GM18867 (cell line): ENCODE measurements around the gene UTP4.
"Not testable (repeated sequence)": the region's sequence is repeated elsewhere in the genome, so short reads cannot be mapped to it uniquely, and the experiment has no call there.

Source experiments
- ATAC-seq: cut with Tn5 transposase; IDR thresholded peaks from one replicate; pipeline ENCODE4 v1.9.1; 2021; ENCODE audit warnings: mild to moderate bottlenecking, moderate library complexity; ENCODE audit not compliant: unreplicated experiment

UTP4 gene

DNA sequence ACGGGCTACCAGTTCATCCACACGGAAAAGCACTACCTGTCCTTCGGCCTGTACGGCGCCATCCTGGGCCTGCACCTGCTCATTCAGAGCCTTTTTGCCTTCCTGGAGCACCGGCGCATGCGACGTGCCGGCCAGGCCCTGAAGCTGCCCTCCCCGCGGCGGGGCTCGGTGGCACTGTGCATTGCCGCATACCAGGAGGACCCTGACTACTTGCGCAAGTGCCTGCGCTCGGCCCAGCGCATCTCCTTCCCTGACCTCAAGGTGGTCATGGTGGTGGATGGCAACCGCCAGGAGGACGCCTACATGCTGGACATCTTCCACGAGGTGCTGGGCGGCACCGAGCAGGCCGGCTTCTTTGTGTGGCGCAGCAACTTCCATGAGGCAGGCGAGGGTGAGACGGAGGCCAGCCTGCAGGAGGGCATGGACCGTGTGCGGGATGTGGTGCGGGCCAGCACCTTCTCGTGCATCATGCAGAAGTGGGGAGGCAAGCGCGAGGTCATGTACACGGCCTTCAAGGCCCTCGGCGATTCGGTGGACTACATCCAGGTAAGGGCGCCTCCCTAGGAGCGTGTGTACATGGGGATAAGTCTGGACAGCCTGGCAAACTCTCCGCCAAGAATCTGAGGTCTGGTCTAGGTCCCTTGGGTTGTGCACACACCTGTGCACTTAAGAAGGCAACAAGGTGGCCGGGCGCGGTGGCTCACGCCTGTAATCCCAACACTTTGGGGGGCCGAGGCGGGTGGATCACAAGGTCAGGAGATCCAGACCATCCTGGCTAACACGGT, 22.8 kb upstream of the UTP4 start:
- ATAC-seq = no peak

DNA sequence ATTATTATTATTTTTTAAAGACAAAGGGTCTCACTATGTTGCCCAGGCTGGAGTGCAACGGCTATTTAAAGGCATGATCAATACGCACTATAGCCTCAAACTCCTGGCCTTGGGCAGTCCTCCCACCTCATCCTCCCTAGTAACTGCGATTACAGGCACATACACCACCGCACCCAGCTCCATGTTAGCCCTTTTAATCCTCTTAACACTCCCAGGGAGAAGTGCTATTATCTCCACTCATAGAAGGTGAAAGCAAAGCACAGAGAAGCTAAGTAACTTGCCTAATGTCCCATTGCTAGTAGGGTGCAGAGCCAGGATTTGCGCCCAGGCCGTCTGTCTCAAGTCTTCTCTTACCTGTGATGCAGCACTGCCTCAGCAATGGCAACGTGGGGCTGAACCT, 22.0 kb upstream of the UTP4 start:
- no peak for ATAC-seq

DNA sequence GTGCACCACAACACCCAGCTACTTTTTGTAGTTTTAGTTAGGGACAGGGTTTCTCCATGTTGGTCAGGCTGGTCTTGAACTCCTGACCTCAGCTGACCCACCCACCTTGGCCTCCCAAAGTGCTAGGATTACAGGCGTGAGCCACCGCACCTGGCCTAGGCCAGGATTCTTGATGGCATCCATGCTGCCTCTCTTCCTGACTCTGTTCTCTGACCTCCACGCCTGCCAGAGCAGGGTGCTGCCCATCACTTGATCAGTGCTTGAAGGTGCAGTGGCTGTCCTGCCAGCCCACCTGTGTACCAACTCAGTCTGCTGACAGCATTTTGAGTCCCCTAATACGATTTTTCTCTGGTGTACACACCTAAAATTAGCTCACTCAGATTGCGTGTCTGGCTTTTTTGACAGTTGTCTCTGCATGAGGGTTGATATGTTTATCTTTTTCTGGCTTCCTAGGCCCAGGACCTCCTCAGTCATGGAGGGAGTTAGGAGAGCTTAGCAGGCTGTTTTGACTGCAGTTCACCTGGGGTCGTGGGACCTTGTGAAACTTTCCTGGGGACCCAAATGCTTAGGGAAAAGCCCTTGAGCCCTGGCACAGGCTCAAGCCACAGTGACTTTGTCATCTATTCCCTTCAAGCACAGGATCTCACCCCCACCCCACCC, 21.1 kb upstream of the UTP4 start:
- no peak for ATAC-seq

DNA sequence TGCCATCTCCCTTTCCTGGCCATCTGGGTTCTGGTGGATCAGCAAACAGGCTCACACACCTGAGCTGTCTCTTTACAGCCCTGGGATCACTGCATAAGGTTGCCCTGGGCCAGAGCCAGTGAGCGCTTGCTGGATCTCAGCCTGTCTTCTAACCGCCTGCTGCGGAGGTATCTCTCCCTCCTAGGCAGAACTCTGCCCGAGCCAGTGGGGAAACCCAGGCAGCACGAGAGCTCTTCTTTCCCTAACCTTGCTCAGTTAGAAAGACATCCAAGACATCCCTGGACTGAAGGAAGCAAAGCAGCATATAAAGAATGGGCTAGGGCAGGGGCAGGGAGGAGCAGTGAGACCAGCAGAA, 20.6 kb upstream of the UTP4 start:
- no peak for ATAC-seq

DNA sequence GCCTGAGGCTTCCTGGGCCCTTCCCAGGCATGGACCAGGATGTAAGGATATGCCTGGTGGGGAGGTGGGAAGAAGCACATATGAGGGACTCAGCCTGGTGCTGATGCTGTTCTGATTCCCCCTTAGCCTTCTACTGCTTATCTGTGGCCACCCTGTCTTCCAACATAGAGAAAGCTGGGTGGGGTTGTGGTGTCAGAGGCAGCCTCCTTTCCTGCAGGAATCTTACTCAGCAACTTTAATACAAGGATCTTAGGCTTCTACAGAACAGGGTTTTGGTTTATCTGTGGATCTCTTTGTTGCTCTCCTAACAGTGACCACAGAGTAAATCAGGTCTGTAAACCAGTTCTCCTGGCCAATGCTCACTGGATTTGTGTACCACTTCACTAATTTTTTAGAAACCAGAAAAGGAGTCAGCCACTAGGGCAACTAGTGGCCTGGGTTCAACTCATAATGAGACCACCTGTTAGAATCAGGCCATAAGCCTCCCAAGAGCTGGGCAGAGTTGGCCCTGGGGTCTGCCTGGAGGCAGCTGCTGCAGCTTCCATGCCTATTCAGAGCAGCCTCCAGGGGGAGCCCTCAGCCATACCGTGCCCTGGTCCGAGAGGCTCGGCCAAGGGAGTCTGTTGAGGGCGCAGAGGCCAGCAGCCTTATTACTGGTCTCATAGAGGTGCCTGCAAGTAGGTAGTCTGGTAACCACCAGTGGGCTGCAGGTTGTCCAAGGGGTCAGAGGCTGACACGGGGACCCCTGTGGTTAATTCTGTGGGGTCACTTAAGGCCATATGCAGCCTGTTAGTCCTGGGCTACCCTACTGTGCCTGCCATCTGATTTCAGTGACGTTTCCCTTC, 19.9 kb upstream of the UTP4 start:
- peak; percentile 54 for ATAC-seq

DNA sequence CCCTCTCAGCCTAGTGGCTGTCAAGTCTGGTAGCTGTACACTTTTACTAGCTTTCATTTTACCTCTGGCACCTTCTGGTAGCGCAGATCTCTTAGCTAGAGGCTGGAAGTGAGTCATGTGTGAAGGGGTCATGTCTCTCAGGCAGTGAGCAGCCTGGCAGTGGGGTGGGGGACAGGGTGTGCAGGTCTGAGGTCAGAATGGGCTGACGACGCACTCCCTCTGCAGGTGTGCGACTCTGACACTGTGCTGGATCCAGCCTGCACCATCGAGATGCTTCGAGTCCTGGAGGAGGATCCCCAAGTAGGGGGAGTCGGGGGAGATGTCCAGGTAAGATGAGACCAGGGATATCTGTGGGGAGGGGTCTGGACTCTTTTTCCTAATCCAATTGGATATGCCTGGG, 19.2 kb upstream of the UTP4 start:
- no peak for ATAC-seq

DNA sequence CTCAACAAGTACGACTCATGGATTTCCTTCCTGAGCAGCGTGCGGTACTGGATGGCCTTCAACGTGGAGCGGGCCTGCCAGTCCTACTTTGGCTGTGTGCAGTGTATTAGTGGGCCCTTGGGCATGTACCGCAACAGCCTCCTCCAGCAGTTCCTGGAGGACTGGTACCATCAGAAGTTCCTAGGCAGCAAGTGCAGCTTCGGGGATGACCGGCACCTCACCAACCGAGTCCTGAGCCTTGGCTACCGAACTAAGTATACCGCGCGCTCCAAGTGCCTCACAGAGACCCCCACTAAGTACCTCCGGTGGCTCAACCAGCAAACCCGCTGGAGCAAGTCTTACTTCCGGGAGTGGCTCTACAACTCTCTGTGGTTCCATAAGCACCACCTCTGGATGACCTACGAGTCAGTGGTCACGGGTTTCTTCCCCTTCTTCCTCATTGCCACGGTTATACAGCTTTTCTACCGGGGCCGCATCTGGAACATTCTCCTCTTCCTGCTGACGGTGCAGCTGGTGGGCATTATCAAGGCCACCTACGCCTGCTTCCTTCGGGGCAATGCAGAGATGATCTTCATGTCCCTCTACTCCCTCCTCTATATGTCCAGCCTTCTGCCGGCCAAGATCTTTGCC, 18.0 kb upstream of the UTP4 start:
- no peak for ATAC-seq

DNA sequence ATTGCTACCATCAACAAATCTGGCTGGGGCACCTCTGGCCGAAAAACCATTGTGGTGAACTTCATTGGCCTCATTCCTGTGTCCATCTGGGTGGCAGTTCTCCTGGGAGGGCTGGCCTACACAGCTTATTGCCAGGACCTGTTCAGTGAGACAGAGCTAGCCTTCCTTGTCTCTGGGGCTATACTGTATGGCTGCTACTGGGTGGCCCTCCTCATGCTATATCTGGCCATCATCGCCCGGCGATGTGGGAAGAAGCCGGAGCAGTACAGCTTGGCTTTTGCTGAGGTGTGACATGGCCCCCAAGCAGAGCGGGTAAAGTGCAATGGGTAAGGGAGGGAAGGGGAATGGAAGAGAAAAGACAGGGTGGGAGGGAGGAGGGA, 17.5 kb upstream of the UTP4 start:
- no peak for ATAC-seq

DNA sequence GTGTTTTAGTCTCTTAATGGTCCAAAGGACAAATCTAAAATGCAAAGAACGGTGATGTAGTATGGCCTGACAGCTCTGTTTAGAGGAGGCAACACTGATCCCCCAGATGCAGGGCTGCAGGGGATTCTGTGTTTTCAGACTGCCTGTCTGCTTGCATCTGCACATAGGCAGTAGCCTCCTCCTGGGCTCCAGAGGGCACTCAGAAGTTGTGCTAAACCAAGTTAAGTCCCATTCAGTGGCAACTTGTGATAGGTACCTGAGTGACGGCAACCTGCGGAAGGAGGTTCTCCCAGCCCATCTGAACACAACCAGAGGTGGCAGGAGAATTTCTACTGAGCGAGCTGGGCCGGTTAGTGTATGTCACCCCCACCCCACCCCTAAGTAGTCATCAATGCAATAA, 17.1 kb upstream of the UTP4 start:
- ATAC-seq = no peak

DNA sequence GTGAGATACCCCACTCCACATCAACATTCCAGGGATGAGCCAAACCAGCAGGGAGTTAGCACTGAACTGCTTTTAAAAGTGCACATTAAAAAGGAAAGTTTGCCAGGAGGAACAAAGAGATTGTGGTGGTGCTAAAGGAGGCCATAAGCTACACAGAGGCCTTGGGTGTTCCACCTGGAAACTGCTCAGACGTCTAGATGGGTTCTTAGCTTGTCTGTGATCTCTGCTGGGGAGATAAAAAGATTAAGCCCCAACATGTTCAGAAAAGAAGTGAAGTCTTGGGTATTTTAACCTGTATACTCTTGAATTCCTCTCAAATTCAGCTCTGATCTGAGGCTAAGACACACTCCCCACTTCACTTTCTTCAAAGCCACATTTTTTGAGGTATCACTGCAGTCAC, 16.6 kb upstream of the UTP4 start:
- ATAC-seq = no peak

DNA sequence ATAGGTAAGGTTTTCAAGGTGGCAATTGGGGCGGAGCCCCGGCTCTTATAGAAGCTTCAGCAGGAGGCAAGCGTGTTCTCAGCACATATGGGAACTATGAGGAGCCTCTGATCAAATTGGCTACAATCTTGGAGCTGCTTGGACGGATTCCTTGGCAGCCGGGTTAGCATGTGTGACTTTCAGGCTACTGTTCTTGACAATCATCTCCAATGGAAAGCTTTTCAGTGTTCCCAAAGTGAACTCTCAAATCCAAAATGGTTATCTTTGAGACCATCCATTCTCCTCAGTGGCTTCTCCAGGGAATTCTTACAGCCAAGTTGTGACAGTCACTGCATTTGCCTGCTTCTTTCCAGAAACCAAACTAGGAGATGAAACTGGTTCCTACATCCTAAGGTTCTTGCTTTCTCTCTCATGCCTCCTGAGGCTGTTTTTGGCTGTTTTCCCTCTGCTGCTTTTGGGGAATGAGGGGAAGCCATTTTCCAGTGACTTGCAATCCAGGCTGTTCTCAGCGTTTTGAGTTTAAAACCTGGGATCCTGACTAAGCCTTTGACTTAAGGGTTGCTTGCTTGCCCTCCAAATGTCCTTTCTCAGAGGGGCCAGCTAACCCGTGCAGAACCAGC, 16.1 kb upstream of the UTP4 start:
- no peak for ATAC-seq

DNA sequence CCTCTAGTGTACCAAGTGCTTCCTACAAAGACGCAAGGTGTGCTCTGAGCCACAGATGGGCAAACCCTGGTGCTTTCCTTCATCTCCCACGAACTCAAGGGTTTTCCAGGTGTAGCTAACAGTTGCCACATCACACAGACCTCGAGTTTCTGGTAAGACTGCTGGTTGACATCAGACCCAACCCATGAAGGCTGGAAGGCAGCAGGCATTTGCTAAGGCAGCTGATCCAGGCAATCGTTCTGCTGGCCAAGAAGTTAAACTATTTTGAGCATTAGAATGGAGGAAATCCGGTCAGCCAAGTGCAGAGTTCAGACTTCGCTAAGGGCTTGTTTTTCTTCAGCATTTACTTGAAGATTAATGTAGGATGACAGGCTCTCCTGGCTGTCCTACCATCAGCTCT, 15.5 kb upstream of the UTP4 start:
- no peak for ATAC-seq

DNA sequence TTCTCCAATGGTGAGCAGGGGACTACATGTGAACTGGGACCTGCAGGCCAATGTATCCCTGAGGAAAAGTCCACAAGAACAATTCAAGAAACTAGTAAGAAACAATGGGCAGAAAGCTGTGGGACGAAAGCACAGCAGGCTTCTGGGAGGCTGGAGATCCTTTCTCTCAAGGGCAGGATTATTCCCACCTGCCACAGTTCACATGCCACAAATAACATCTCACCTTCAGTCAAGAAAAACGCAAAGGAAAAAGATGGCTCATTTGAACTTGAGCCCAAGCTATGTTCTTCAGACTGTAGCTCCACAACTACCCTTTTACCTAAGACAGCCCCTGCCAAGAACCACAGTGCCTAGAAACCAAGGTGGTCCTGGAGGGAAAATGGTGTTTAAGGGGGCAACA, 14.0 kb upstream of the UTP4 start:
- ATAC-seq = no peak

DNA sequence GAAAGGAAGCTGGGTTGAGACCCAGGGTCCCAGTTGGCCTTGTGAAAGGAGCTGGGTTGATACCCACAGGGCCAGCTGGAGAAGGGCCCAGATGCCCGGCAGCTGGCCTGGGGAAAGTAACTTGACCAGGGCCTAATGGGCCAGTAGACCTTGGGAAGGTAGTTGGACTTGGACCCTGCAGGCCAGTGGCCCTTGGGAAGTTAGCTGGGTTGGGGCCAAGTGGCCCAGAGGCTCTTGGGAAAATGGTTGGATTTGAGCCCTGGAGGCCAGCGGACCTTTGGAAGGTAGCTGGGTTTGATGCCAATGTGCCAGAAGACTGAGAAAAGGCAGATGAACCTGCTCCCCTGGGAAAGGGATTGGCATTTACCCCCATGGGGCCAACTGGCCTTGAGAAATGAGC, 13.5 kb upstream of the UTP4 start:
- ATAC-seq = no peak

DNA sequence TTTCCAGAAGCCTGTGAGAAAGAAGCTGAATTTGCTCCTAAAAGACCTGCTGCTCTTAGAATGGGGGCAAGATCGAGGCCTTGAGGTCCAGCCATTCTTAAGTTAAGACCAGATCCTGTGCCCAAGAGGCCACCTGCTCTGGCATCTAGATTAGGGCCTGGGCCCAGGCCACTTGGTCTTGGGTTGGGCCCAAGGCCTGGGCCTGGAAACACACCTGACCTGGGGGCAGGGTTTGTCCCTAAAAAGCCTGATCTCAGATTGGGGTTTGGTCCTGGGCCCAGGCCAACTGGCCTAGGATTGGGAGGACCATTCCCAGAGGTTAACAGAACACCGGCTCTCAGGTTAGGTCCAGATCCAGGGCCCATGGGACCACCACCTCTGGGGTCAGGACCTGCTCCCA, 12.9 kb upstream of the UTP4 start:
- ATAC-seq = no peak

DNA sequence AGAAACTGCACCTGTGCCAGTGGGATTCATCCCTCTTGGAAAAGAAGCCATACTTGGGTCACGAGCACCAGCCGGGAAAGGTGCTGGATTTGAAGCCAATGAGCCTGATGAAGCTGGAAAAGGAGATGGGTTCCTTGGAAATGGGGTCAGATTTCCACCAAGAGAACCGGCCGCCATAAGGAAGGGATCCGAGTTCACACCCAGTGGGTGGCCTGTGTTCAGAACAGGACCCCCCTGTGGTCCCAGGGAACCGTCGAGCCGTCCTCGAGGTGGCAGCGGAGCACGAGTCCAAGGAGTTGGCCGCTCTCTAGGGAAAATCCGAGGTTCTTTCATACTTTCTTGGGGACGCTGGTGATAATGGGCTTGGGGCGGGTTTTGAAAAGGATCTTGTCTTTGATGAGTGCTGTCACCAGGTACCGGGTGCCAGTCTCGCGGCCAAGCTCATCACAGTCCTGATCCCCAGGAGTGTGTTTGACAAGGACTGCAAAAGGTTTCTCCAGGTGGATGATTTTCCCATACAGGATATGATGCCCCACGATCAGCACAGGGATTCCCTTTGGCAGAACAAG, 12.3 kb upstream of the UTP4 start:
- no peak for ATAC-seq

DNA sequence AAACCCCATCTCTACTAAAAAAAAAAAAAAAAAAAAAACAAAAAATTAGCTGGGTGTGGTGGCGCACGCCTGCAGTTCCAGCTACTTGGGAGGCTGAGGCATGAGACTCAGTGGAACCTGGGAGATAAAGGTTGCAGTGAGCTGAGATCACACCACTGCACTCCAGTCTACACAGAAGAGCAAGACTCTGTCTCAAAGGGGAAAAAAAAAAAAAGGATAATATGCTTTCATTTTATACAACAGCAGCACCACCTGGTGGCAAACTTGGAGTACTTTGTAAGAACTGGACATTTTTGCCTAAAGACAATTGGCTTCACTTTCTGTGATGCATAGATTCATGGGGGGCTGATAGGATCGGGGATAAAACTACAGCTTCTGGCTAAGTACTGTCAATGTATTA, 8.5 kb upstream of the UTP4 start:
- ATAC-seq = no peak

DNA sequence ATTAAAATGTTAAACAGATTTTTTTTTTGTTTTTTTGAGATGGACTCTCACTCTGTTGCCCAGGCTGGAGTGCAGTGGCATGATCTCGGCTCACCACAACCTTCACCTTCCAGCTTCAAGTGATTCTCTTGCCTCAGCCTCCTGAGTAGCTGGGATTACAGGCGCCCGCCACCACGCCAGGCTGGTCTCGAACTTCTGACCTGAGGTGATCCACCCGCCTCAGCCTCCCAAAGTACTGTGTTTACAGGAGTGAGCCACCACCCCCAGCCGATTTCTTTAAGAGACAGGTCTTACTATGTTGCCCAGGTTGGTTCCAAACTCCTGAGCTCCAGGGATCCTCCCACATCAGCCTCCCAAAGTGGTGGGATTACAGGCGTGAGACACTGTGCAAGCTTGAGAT, 8.0 kb upstream of the UTP4 start:
- not testable (repeated sequence) for ATAC-seq

DNA sequence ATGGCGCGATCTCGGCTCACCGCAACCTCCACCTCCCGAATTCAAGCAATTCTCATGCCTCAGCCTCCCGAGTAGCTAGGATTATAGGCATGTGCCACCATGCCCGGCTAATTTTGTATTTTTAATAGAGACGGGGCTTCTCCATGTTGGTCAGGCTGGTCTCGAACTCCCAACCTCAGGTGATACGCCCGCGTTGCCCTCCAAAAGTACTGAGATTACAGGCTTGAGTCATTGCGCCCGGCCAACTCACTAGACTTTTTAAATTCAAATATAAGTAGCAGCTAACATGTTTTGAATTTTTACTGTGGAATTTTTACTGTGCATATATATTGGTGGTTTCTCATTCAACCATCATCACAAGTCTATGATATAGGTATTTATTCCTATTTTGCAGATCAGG, 7.5 kb upstream of the UTP4 start:
- ATAC-seq = not testable (repeated sequence)

DNA sequence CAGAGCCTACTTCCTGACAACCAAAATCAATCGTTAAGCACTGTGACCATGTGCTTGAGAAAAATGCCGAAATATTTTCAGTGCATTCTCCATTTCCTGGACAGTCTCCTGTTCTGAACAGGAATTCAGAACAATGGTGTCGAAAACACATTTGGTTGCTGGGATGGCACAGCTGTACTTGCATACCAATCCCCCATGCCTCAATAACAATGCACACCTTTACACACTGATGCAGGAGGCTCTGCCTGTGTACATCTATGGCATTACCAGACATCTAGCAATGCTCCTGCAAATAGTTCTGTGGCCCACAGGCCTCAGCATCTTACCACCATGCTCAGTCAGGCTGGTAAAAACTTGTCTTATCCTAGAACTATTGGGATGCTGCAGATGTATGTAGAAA, 6.2 kb upstream of the UTP4 start:
- no peak for ATAC-seq

DNA sequence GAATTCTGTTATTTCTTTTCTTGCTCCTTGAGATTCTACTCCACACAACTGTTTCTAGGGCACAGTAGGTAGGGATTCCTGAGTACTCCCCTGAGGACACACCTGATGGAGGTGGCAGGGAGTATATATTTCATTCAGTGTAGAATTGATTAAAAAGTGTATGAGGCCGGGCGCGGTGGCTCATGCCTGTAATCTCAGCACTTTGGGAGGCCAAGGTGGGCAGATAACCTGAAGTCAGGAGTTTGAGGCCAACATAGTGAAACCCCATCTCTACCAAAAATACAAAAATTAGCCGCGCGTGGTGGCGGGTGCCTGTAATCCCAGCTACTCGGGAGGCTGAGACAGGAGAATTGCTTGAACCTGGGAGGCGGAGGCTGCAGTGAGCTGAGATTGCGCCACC, 5.6 kb upstream of the UTP4 start:
- ATAC-seq = not testable (repeated sequence)
